GM18909 (cell line): ENCODE results near the gene COBLL1.

Experiments used
- ATAC-seq: cut with Tn5 transposase; IDR thresholded peaks from one replicate; pipeline ENCODE4 v1.9.1; 2021; ENCODE audit warnings: mild to moderate bottlenecking; ENCODE audit not compliant: unreplicated experiment, poor library complexity

COBLL1 gene

GRCh38 chr2:164764996-164765395 lies 76.6 kb downstream of the COBLL1 start:
- ATAC-seq: no peak

DNA sequence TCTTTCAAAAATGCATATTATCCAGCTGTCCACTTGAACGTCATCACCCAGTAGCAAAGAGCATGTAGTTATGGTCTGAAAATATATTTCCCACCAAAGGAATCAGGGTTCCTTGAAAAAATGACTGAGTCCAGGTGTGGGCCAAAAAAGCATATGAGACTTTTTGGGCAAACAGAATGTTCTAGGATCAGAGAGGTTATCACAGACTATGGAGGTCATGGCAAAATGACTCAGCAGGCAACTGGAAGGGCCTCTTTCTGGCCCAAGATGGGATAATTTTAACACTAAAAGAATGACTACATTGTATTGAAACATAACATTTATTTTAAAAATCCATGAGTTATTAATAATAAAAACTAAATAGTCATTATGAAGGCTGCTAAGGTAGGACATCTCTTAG lies 77.1 kb downstream of the COBLL1 start:
- ATAC-seq: no peak

- no peak for ATAC-seq
These were observed 78.2 kb downstream of the COBLL1 start for GRCh38 chr2:164763431-164763830.

GRCh38 chr2:164761737-164762460 lies 79.7 kb downstream of the COBLL1 start:
- peak; percentile 11 for ATAC-seq

DNA sequence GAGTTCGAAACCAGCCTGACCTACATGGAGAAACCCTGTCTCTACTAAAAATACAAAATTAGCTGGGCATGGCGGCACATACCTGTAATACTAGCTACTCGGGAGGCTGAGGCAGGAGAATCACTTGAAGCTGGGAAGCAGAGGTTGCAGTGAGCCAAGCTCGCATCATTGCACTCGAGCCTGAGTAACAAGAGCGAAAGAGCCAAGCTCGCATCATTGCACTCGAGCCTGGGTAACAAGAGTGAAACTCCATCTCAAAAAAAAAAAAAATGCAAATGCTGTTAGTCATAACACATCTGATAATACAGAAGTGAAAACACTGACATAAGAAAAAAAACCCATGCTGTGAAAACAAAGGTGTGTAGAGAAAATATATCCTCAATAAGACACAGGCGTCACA lies 80.4 kb downstream of the COBLL1 start:
- peak; percentile 100 for ATAC-seq

DNA sequence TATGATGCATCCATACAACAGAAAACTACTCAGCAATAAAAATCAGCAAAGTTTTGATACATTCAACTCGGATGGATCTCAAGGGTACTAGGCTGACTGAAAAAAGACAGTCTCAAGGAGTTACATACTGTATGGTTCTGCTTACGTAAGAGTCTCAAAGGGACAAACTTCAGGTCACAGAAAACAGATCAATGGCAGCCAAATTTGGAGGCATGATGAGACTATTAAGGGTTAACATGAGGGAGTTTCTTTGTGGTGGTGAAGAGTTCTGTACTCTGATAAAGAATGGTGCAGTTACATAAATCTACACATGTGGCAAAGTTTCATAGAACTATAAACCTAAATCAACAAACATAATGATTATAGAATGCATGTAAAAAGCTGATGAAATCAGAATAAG lies 81.4 kb downstream of the COBLL1 start:
- ATAC-seq: no peak

GRCh38 chr2:164757934-164758695 lies 83.5 kb downstream of the COBLL1 start:
- ATAC-seq: no peak

DNA sequence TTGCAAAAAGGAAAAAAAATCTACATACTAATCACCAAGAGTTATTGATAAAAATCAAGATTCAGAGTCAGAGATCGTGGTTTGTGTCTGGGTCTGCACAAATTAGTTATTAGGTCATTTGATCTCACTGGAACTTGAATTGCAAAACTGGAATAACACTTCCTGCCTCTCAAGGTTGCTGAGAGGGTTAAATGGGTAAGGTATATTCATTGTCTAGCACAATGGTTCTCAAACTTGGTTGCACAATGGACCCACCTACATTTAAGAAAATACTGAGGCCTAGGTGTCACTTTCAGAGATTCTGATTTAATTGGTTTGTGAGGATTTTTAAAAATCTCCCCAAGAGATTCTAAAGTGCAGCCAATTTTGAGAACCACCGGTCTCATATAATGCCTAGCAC lies 84.8 kb downstream of the COBLL1 start:
- ATAC-seq: no peak

DNA sequence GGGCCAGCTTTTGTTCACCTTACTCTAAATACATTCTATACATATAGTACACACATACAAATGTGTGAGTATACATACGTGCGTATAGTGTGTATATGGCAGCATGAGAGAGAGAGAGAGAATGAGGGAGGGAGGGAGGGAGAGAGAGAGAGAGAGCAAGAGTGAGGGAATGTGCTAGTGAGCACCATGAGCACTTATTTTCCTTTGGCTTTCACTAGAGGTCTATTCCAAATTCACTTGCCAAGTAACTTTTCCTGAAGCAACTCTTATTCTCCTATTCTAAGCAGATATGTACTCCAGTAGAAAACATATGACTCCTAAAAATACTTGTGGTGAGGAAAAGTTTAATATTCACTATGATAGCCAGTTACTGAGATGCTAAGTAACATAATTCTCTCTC lies 85.7 kb downstream of the COBLL1 start:
- ATAC-seq: no peak

GRCh38 chr2:164754157-164755093 lies 87.2 kb downstream of the COBLL1 start:
- no peak for ATAC-seq

- no peak for ATAC-seq
These were observed 88.7 kb downstream of the COBLL1 start for GRCh38 chr2:164752956-164753355.

DNA sequence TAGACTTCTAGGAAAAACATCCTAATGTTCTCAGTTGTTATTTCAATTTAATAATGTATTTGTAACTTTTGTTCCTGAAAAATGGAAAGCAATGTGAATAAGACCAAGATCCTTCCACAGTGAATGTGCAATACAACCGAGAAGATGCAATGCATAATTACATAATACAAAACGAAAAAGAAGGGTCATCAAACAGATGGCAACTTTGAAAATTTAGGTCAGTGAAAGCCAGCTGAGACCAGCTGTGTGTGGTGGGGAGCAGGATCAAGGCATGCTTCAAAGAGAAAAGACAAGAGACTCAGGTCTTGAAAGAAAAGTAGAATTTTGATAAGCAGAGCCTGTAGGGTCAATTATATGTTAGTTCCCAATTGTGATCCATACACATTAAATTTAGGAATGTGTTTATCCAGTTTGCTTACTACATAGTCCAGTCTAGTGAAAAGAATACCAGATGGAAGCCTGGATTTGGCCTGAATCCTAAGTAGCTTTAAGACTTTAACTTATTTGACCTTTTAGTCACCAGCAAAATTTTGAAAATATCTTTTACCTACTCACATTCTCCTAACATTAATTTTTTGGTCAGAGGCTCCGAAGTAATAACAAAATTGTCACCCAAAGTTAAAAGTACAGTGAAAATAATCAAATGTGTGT lies 93.7 kb downstream of the COBLL1 start:
- no peak for ATAC-seq

- no peak for ATAC-seq
These were observed 94.5 kb downstream of the COBLL1 start for GRCh38 chr2:164747140-164747539.

- no peak for ATAC-seq
These were observed 94.9 kb downstream of the COBLL1 start for GRCh38 chr2:164746713-164747112.

GRCh38 chr2:164745012-164745797 lies 96.4 kb downstream of the COBLL1 start:
- ATAC-seq: no peak

DNA sequence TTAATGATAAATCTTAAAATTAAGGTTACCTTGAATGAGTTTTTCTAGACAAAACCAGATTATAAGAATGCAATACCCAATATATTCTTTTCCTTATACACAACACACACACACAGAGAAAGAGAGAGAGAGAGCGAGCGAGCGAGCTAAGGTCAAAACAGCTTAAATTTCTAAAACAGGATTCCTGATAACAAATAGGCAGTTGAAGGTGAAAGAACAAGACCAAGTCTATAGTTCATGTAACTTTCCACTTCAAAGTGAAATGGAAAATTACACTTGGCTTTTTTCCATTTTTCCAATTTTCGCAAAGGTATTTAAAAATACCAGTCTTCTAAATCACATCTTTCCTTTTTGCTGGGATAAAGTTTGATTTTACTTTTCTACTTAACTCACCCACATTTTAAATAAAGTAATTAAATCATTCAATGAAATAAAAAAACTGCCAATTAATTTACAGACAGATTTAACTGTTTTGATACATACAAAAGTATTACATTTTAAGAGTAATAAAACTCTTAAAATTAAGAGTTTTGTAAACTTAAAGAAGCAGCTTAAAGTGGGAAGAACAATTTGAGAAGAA lies 98.8 kb downstream of the COBLL1 start:
- ATAC-seq: no peak

GRCh38 chr2:164739966-164740365 lies 101.7 kb downstream of the COBLL1 start:
- ATAC-seq: no peak

- peak; percentile 68 for ATAC-seq
These were observed 104.0 kb downstream of the COBLL1 start for GRCh38 chr2:164737612-164738081.

DNA sequence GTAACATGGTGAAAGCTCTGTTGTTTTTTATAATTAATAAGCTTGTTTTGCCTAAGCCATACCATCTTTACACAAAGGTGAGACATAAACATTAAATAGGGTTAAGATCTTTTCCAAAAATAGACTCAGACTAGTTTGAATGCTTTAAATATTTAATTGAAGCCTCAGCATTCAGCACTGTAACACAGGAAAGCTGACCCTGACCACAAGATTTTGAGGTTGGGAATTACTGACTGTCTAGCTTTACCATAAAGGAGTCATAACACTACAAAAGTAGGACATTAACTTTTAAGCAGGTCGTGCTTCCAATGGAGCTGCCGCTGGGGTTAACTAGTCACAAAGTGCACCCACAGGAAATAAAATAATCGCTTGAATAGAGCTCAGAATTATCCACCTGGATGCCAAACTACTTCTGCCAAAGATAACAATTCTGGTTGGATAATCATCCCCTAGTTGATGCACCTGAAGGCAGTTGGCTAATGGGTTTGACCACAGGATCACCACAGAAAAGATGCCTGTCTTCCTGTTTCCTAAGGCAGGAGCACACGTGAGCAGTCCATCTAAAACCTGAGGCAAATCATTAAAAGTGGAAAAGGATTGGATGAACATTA lies 106.2 kb downstream of the COBLL1 start:
- no peak for ATAC-seq
